GM19099 (cell line): ENCODE results near the gene TSPY2.
"Not testable (repeated sequence)": the region's sequence is repeated elsewhere in the genome, so short reads cannot be mapped to it uniquely, and the experiment has no call there.

Source experiments
- POLR2A ChIP-seq: IDR thresholded peaks from 3 replicates; pipeline ENCODE4 v1.6.1; 2011; ENCODE audit warnings: low read depth; ENCODE audit not compliant: insufficient read length; ENCODE audit errors: extremely low read depth

Gene TSPY2, protein sequence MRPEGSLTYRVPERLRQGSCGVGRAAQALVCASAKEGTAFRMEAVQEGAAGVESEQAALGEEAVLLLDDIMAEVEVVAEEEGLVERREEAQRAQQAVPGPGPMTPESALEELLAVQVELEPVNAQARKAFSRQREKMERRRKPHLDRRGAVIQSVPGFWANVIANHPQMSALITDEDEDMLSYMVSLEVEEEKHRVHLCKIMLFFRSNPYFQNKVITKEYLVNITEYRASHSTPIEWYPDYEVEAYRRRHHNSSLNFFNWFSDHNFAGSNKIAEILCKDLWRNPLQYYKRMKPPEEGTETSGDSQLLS

DNA sequence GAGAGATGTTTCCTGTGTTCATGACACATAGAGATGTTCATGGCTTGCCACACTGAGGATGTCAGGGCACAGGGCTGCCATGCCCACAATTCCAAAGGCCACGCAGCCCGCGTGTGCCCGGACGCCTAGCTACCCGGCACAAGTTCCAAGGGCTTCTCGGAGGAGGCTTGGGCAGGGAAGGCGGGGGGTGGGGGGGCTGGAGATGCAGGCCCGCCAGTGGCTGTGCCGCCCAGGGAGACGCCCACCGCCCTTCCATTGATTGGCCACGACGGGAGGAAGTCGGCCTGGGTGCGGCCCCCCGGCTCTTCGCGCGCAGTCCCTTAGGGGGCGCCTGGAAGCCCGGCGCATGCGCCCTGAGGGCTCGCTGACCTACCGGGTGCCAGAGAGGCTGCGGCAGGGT, at the start of gene TSPY2:
TSPY2 (plus strand) TSS at position 301 of the 400 bp plus-strand sequence; CDS start at position 347, 46 bp downstream.
- TF ChIP-seq POLR2A, result not testable (repeated sequence)
